Adipose tissue (tissue), 3 donors: ENCODE measurements around the gene CDCP2. TPM values are rescaled to one million over a fixed set of nuclear protein-coding genes. Genes with fewer than 3 reads are reported as not detected.

Experiments used
- polyA plus RNA-seq, 3 donors: library from polyadenylated mRNA; stranded (reverse); fragments of 200-250 nt; gene quantifications; one replicate each; pipeline ENCODE4 v1.2.3, GENCODE V29; 2013
- donor health status: healthy with polysubstance abuse.
- donor health status: Bipolar disorder and iron deficiency.
- donor health status: healthy.

Gene CDCP2
- polyA plus RNA-seq, 3 donors: 0.06 TPM; not detected in 2

Other genes with a start within 250 kb of the CDCP2 start
- gene IFT25, start 207.3 kb downstream of the CDCP2 start, polyA plus RNA-seq: 10 to 100 TPM; 12.0 to 30.4 (median 16.1) TPM
- 10 to 100 TPM in 2 of 3 donors, 1 to 10 TPM in 1; 9.6 to 18.4 (median 12.8) TPM for gene LRRC42, start 206.7 kb downstream of the CDCP2 start, polyA plus RNA-seq
- not detected for gene LDLRAD1, start 134.8 kb downstream of the CDCP2 start, polyA plus RNA-seq
- gene TMEM59, start 99.8 kb downstream of the CDCP2 start, polyA plus RNA-seq: 100 to 1,000 TPM; 154 to 267 (median 178) TPM
- 1 to 10 TPM; 1.4 to 3.8 (median 1.4) TPM for gene TCEANC2, start 99.4 kb downstream of the CDCP2 start, polyA plus RNA-seq
- 1 to 10 TPM; 2.3 to 4.2 (median 3.0) TPM for gene CYB5RL, start 47.0 kb upstream of the CDCP2 start, polyA plus RNA-seq
- 10 to 100 TPM; 49.3 to 79.8 (median 56.0) TPM for gene MRPL37, start 47.2 kb upstream of the CDCP2 start, polyA plus RNA-seq